Large intestine (tissue), 3 donors: ENCODE measurements around the gene ASCC3. TPM values are rescaled to one million over a fixed set of nuclear protein-coding genes. Genes with fewer than 3 reads are reported as not detected.
"Not testable (repeated sequence)": the region's sequence is repeated elsewhere in the genome, so short reads cannot be mapped to it uniquely, and the experiment has no call there.

Source experiments
- DNase-seq, 2 donors: peaks; one replicate each; pipeline versions ENCODE4 v3.0.0 to v3.0.0-alpha.2; 2013
- H3K27ac ChIP-seq: one replicate; pipeline ENCODE4 v1.5.1; 2013; ENCODE audit warnings: low read length
- H3K27me3 ChIP-seq: 2 replicates; pipeline ENCODE4 v1.6.1; 2013; ENCODE audit warnings: low read length; ENCODE audit not compliant: control insufficient read depth, insufficient read depth
- H3K36me3 ChIP-seq: 2 replicates; pipeline ENCODE4 v1.6.1; 2013; ENCODE audit warnings: low read length; ENCODE audit not compliant: control insufficient read depth, insufficient read depth
- H3K4me1 ChIP-seq: one replicate; pipeline ENCODE4 v1.6.1; 2013; ENCODE audit warnings: low read length; ENCODE audit not compliant: control insufficient read depth, insufficient read depth
- H3K4me3 ChIP-seq: one replicate; pipeline ENCODE4 v1.5.1; 2013; ENCODE audit warnings: low read length
- H3K9me3 ChIP-seq: one replicate; pipeline ENCODE4 v1.6.1; 2013; ENCODE audit warnings: mild to moderate bottlenecking, low read depth, low read length, moderate library complexity; ENCODE audit not compliant: control insufficient read depth
- WGBS: methylation state at CpG from one replicate; pipeline ENCODE4 v1.1.5; 2013; ENCODE audit warnings: low lambda C conversion rate; ENCODE audit not compliant: insufficient coverage; 5-methylcytosine and 5-hydroxymethylcytosine counted together
- polyA plus RNA-seq: library from polyadenylated mRNA; unstranded; fragments of 120-200 nt; gene quantifications from one replicate; pipeline ENCODE4 v1.2.1, GENCODE V29; 2013

The ASCC3 gene
- polyA plus RNA-seq, 1 donor: 25.8 TPM

DNA sequence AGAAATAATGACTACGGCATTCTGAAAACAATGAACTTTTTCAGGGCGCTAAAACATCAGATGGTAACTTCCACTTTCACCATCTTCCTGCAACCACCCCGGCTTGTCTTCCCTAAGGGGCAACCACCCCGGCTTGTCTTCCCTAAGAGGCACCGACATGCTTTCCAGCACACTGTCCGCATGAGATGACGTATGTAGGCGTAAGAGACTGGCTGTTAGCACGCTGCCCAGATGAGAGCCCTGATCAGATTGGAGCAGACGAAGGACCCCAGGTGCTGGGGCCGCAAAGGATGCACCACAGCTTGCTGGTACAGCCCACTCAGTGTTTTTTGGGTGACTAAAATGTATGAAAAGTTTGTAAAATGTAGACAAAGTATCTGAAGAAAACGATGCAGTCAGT is 29.3 kb downstream of the ASCC3 start:
- WGBS: 100% methylated on average over 1 of the region's 12 CpGs
- no peak overlapping the region for H3K4me3 ChIP-seq
- H3K9me3 ChIP-seq: no peaks in the 10 kb centered on the region
- DNase-seq: no peak
- H3K36me3 ChIP-seq: peaks cover 3% of the 10 kb centered on the region
- H3K27me3 ChIP-seq: no peaks in the 10 kb centered on the region
- no peaks in the 10 kb centered on the region for H3K4me1 ChIP-seq
- H3K27ac ChIP-seq: no peak overlapping the region

DNA sequence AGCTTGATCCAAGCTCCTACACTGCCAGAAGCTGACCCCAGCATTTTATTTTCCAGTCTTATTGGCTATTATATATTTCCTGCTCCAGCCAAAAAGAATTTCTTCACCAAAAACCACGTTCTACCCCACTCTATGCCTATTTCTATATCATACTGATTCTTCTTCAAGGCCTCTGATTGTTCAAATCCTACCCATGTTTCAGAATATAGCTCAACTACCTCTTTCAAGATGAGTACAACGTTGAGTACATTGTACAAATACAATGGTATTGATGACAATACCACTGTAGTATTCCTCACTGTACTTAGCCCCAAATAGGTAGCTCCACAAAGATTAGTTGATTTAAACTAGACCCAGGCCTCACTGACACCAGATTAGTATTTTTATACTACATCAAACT is 31.0 kb downstream of the ASCC3 start:
- Histone ChIP-seq H3K27ac (no peak overlapping the region), H3K36me3 (peaks cover 3% of the 10 kb centered on the region), H3K27me3 (no peaks in the 10 kb centered on the region), H3K4me1 (no peaks in the 10 kb centered on the region), H3K4me3 (no peak overlapping the region), H3K9me3 (no peaks in the 10 kb centered on the region)
- 88% methylated on average over 1 of the region's 2 CpGs for WGBS
- no peak for DNase-seq

DNA sequence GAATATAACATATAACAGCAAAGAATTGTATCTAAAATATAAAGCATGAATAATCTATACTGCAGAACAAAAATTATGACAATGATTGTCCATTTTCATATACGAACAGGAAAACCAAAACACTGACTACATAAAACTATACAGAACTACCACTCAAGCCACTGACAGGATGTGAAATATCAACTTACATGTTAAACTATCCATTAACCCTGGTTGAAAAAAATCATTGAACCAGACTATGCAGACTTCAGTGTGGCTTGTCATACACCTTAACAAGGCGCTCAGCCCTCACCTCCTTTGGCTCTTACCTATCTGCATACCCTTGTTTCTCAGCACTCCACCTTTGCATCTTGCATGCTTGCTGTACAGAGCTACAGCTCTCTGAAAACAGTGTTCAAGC is 34.9 kb downstream of the ASCC3 start:
- no peak overlapping the region for H3K4me3 ChIP-seq
- peaks cover 3% of the 10 kb centered on the region for H3K36me3 ChIP-seq
- H3K27me3 ChIP-seq: no peaks in the 10 kb centered on the region
- WGBS: 100% methylated on average over 1 of the region's 2 CpGs
- no peaks in the 10 kb centered on the region for H3K9me3 ChIP-seq
- no peaks in the 10 kb centered on the region for H3K4me1 ChIP-seq
- no peak overlapping the region for H3K27ac ChIP-seq
- no peak for DNase-seq

DNA sequence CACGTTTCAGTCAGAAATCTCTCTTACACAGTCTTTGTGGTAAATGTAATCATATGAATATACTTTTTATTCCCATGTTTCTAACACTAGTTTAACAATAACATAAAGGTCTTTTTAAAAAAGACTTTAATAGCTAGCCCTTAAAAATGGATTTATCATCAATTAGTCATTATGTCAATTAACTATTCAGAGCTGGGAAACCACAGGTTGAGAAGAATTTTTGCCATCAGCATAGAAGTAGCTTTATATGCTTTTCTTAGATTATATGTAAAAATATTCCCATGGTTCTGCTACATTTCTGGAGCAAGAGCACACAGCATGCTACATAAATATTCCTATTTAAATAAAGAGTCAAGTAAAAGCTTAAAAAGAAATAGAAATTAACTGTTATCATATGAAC is 35.5 kb downstream of the ASCC3 start:
- no peaks in the 10 kb centered on the region for H3K4me1 ChIP-seq
- peaks cover 3% of the 10 kb centered on the region for H3K36me3 ChIP-seq
- 67% methylated on average over 1 of the region's 1 CpG for WGBS
- H3K4me3 ChIP-seq: no peak overlapping the region
- no peaks in the 10 kb centered on the region for H3K27me3 ChIP-seq
- no peak for DNase-seq
- no peak overlapping the region for H3K27ac ChIP-seq
- H3K9me3 ChIP-seq: no peaks in the 10 kb centered on the region

DNA sequence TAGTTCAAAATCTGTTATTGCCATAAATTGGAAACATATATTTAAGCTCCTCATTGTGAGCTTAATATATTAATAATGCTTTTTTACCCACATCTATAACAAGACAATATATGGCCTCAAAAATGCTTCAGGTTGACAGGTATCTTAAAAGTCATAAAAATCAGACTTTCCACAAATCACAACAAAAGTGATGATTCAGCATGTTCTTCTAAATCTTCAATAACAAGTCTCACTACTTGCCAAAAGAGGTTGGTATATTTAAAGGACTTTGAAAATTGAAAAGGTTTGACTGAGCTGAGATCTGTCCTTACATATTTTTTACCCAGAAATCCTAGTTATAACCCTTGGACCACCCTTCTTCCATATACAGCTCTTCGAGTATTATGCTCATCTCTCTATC is 41.7 kb downstream of the ASCC3 start:
- Histone ChIP-seq H3K4me1 (no peaks in the 10 kb centered on the region), H3K9me3 (no peaks in the 10 kb centered on the region), H3K4me3 (no peak overlapping the region), H3K36me3 (no peaks in the 10 kb centered on the region), H3K27ac (no peak overlapping the region), H3K27me3 (no peaks in the 10 kb centered on the region)
- DNase-seq: no peak
- WGBS: no CpG with 5 or more reads among the region's 1 CpG

DNA sequence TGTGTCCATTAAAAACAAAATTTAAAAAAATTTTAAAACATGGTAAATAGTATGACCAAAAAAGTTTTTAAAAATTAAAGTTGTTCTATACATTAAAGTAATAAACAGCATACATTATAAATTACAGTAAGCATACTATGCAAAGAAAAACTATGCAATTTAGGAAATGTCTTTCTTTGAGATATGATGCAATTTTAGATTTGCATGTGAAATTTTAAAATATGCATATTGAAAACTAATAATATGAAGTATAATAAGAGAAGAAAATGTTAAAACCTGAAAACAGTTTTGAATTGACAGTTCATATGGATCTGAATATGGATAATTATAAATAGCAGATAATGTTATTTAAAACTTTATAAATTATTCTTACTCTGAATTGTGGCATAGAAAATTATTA is 43.1 kb downstream of the ASCC3 start:
- Histone ChIP-seq H3K9me3 (no peaks in the 10 kb centered on the region), H3K4me1 (no peaks in the 10 kb centered on the region), H3K27ac (no peak overlapping the region), H3K36me3 (no peaks in the 10 kb centered on the region), H3K27me3 (no peaks in the 10 kb centered on the region), H3K4me3 (no peak overlapping the region)
- no peak for DNase-seq

DNA sequence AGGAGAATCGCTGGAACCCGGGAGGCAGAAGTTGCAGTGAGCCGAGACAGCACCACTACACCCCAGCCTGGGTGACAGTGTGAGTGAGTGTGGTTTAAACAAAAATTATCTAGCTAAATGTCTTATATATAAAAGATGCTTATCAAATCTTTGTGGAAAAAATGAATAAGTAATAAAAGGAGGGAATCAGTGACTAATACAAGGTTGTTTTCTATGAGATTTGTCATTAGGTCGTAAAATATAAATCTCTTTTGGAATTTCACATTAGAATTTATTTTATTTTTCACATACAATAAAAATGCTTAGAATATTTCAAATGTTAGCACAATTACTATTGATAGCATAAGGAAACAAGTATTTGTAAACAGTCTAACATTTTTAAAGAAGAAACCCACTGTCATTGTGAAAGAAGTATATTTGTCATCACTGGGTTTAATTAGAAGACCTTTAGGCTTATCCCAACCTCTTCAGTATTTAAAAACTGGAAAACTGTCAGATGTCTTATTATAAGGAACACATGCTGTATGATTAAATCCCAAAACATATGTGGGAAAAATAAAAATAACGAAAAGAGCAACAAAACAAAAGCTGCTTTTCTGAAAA is 47.1 kb downstream of the ASCC3 start:
- Histone ChIP-seq H3K27me3 (no peaks in the 10 kb centered on the region), H3K4me1 (no peaks in the 10 kb centered on the region), H3K27ac (no peak overlapping the region), H3K9me3 (peaks cover 5% of the 10 kb centered on the region), H3K36me3 (no peaks in the 10 kb centered on the region), H3K4me3 (no peak overlapping the region)
- 82% methylated on average over 3 of the region's 5 CpGs for WGBS
- DNase-seq: no peak

DNA sequence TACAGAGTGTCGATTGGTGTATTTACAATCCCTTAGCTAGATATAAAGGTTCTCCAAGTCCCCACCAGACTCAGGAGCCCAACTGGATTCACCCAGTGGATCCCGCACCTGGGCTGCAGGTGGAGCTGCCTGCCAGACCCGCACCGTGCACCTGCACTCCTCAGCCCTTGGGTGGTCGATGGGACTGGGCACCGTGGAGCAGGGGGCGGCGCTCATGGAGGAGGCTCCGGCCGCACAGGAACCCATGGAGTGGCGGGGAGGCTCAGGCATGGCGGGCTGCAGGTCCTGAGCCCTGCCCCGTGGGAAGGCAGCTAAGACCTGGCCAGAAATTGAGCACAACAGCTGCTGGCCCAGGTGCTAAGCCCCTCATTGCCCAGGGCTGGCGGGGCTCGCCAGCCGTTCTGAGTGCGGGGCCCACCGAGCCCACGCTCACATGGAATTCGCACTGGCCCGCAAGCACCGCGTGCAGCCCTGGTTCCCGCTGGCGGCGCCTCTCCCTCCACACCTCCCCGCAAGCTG is 52.0 kb downstream of the ASCC3 start:
- WGBS: no CpG with 5 or more reads among the region's 27 CpGs
- not testable (repeated sequence) for DNase-seq, H3K27me3 ChIP-seq, H3K36me3 ChIP-seq, H3K4me3 ChIP-seq, H3K4me1 ChIP-seq, H3K27ac ChIP-seq, H3K9me3 ChIP-seq

DNA sequence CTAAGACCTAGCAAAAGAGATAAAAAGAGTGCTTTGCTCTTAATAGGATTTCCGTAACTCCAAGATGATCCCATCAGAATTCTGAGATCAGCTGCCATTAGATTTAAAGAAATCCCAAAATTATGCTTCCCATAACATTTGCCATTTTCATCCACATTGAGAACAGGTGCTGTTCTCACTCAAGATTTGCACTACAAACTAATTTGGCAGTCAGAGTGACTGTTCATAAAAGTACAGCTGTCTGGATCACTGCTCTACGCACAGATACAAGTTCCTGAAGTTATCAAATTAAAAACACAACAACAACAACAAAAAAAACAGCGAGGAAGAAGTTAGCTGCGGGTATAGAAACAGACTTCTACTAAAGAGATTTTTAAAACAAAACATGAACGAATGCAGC is 58.1 kb downstream of the ASCC3 start:
- Histone ChIP-seq H3K27ac (no peak overlapping the region), H3K4me3 (no peak overlapping the region), H3K4me1 (no peaks in the 10 kb centered on the region), H3K9me3 (no peaks in the 10 kb centered on the region), H3K27me3 (no peaks in the 10 kb centered on the region), H3K36me3 (no peaks in the 10 kb centered on the region)
- WGBS: 100% methylated on average over 2 of the region's 5 CpGs
- DNase-seq: no peak

DNA sequence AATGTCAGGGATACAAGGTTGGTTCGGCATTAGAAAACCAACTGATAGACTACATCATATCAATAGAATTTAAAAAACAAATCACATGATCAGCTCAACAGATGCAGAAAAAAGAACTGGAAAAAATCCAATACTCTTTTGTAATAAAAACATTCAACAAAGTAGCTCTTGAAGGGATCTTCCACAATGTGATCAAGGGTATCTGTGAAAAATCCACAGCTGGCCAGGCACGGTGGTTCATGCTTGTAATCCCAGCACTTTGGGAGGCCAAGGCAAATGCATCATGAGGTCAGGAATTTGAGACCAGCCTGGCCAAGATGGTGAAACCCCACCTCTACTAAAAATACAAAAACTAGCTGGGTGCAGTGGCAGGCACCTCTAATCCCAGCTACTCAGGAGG is 63.1 kb downstream of the ASCC3 start:
- H3K4me3 ChIP-seq: no peak overlapping the region
- H3K4me1 ChIP-seq: no peaks in the 10 kb centered on the region
- no peaks in the 10 kb centered on the region for H3K9me3 ChIP-seq
- H3K27ac ChIP-seq: no peak overlapping the region
- WGBS: 100% methylated on average over 2 of the region's 2 CpGs
- H3K27me3 ChIP-seq: no peaks in the 10 kb centered on the region
- DNase-seq: no peak
- no peaks in the 10 kb centered on the region for H3K36me3 ChIP-seq

DNA sequence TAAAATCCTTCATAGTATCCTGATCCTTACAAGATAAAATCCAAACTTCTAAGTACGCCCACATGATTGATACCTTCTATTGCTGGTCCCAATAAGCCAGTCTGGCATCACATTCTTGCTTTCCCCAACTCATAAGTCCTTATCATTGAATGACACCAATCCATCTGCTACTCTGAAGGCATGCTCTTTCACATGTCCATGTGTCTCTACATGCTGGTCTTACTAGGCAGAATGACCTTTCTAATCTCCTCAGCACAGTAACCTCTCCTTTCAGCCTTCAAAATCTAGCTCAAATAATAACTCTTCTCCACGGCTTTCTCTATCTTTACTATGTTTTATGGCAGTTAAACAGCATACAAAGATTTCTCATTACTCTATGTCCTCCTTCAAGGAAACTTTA is 71.1 kb downstream of the ASCC3 start:
- Histone ChIP-seq H3K27ac (no peak overlapping the region), H3K4me3 (no peak overlapping the region), H3K36me3 (peaks cover 2% of the 10 kb centered on the region), H3K9me3 (no peaks in the 10 kb centered on the region), H3K4me1 (no peaks in the 10 kb centered on the region), H3K27me3 (no peaks in the 10 kb centered on the region)
- 0% methylated on average over 1 of the region's 2 CpGs for WGBS
- DNase-seq: no peak
